ENCODE results near the gene KRT79.

KRT79 gene

GRCh38 chr12:52832985-52833905 lies 866 bp downstream of the KRT79 start:
- no peak for DNase-seq

DNA sequence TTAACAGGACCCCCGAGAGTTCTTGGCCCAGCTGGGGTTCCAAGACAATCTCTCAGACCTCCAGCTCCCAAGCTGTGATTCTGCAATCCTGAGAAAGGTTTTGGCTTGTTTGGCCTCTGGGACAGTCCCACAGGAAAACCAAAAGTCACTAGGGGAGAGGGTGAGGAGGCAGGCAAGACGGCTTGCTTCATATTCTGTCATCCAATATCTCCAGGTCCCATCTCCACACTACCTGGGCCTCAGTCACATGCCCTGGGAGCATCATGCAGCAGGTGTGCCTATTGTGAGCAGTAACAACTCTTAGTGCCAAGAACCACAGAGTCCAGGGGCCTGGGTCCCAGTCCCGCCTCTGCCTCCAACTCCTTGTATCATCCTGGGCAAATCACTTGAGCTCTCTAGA lies 1.7 kb downstream of the KRT79 start:
- no peak for DNase-seq

DNA sequence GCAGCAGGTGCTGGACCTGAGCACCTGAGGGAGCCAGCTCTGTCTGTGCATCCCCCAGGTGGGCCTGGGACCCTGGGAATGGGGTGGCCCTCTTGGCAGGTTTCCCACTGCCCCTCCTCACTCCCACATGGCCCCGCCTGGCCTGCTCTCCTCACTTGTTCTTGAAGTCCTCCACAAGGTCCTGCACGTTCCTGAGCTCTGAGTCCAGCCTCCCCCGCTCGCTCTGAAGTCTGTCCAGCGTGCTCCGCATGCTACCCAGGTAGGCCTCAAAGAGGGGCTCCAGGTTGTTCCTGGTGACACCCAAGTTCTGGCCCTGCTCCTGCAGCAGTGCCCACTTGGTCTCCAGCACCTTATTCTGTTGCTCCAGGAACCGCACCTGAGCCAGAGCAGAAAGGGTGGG lies 2.9 kb downstream of the KRT79 start:
- DNase-seq, result no peak

DNA sequence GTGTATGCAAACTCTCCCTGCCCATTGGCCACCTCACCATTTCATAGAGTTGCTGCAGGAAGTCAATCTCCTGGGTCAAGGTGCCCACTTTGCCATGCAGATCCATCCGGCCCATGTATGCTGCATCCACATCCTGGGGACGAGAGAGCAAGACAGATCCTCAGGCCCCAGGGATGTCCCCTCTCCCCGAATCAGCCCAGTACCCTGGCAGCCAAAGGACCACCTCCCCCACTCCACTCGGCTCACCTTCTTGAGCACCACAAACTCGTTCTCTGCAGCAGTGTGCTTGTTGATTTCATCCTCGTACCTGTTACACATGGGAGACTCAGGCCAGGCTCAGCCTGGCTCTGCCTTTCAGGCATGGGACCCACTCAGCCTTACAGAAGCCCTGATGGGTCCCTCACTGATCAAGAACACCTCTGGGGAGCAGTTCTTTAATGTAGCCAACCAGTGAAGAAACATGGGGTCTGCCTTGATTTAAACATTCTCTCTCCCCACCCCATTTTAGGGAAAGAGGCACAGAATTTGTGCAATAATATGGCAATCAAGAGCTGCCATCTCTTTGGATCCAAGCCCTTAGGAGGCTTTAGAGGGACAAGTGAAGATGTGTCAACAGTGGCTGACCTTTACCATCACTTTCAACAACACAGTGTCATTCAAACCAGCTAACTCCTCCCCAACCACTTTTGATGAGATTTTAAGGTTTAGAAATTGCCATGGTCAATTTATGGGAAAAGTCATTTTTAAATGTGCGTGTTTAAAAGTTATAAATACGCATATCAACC lies 3.9 kb downstream of the KRT79 start:
- no peak for DNase-seq

- no peak for DNase-seq
Observed at GRCh38 chr12:52828591-52829021, 5.5 kb downstream of the KRT79 start.

- no peak for DNase-seq
Observed at GRCh38 chr12:52828156-52828555, 6.0 kb downstream of the KRT79 start.

GRCh38 chr12:52827499-52828090 lies 6.5 kb downstream of the KRT79 start:
- no peak for DNase-seq

DNA sequence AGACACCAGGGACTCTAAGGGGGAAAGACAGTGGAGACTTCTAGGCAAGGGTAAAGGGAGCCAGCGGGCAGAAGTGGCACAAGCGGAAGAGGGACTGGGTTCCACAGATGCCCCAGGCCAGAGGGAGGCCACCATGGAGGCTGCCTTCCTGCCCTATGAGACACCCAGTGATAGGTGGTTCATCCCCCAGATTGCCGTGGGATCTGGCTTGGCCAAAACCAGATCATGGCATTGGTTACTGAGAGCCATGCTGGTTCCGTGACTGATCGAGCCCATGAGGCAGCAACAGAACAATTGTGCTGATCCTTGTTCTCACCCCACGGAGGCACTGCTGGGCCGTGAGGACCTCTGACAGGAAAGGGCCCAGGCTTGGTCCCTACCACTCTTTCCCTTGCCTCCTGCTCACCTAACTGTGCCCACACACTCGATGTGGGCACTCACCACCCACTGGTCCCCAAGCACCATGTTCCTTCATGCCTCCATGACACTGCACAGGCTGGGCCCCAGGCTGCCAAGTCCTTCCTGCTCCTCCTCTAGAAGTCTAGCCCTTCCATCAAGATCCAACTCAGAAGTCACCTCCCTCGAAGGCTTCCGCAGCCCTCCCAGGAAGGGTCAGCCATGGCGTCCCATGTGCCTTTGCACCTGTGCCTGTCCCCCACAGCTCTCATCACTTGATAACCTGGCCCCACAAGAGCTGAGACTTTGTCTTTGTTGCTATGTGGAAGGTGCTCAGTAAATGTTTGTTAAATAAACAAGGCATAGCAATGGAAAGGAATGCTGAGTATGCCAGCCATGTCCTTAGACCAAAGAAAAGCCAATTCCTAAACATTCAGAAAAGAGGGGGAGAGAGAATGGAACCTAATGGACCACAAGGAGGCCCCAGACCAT lies 7.3 kb downstream of the KRT79 start:
- DNase-seq, result no peak

GRCh38 chr12:52825961-52826360 lies 8.2 kb downstream of the KRT79 start:
- no peak for DNase-seq

DNA sequence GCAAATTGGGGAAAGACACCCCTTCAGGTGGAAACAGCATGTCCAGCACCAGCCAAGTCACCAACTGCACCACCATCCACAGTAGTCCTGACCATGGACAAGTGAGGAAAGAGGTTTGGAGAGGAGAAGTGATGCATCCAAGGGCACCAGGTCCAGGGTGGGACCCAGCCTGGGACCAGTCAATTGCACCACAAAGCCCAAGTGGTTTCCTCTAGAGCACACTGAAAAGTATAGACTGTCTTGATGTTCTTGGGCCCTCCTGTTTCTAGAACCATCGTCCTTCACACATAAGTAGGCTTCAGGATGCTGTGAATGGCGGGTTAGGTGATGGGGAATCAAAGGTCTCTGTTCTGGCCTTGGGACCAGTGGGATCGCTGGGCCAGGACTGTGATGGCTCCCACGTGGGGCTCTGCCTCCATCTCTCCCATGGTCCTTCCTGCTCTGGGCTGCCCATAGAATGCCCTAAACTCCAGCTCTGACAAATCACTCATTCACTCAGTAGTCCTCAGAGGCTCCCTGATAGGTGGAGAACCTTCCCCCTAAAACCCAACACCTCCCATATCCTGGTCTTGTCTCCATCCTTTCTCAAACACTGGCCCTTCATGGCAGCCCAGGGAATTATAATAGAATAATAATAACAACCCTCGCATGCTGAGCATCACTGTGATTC lies 9.2 kb downstream of the KRT79 start:
- no peak for DNase-seq

DNA sequence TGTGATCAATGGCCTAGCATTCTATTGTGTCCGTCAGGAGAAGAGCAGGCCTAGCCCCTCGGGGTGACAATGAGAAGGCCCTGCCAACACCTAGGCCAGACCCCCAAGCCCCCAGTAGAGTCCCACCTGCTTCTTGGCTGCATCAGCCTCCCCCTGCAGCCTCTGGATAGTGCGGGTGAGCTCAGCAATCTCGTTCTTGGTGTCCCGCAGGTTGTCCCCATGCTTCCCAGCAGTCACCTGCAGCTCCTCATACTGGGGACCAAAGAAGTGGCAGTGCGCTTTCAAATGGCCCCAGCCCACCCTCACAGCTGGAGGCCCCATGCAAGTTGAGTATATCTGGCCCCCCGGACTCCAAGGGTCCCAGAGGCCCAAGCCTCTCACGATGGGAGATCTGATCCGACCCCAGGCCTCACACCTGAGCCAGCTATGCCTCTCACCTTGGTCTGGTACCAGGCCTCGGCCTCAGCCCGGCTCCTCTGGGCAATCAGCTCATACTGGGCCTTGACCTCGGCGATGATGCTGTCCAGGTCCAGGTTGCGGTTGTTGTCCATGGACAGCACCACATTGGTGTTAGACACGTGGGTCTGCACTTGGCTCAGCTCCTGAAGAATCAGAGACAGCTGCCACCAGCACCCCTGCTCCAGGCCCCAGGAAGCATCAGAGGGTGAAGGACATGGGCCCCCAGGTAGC lies 10.2 kb downstream of the KRT79 start:
- DNase-seq, result no peak

- DNase-seq, result no peak
Observed at GRCh38 chr12:52822771-52823510, 11.2 kb downstream of the KRT79 start.

DNA sequence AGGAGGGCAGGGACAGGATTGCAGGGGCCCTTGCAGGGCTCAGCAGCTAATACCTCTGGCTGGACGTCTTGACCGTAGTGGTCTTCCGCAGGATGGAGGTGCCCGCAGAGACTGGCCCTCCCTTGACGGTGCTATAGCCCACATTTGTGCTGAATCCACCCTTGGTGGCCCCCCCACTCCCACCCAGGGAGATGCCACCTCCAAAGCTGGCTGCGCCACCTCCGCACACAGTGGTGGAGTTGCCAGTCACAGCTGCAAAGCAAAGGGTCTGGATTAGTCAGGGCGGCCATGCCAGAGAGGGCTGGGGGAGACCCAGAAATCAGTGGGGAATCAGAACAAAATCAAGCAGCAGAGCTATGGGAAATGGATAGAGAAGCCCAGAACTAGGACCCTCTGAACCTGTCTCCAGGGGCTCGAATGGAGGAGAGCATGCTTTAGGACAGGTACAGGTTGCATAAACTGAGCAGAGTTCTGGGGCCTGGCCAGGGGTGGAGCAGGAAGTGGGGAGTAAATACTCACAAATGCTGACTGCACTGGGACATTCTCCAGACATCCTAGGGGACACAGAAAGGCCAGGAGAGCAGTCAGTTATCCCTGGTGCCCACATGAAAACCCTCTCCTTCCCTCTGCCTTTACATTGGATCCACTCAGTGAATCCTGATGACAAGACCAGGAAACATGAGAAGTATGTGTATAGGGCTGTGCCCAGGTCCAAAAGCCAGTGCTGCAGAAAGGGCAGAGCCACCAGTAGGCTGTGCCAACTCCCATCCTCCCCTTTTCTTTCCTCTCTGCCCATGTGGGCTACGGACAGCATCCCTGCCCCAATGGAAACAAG lies 12.1 kb downstream of the KRT79 start:
- no peak for DNase-seq

GRCh38 chr12:52821071-52821730 lies 12.9 kb downstream of the KRT79 start:
- no peak for DNase-seq

DNA sequence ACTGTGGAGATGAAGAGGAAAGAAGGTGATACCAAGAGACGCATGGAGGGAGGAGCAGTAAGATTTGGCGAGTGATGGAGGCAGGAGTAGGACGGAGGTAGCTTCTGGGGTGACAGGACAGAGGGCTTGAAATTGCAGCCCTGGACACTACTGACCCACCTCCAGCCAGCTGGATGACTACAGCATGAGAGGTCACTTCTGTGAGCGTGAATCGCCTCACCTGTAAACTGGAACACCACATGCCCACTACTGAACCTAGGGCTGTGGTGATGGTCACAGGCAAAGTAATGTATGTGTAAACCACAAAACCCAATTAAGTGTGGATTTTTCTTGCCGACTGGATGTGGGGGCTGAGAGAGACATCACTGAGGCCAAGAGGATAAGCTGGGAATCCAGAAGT lies 13.6 kb downstream of the KRT79 start:
- DNase-seq, result no peak

GRCh38 chr12:52819731-52820510 lies 14.2 kb downstream of the KRT79 start:
- DNase-seq, result no peak

GRCh38 chr12:52818887-52819420 lies 15.2 kb downstream of the KRT79 start:
- DNase-seq, result no peak

GRCh38 chr12:52818388-52818787 lies 15.7 kb downstream of the KRT79 start:
- no peak for DNase-seq

Measured in RPMI8226 (cell line).